ENCODE measurements around the gene TMEM203. TPM values are rescaled to one million over a fixed set of nuclear protein-coding genes. Genes with fewer than 3 reads are reported as not detected.
"Not testable (repeated sequence)": the region's sequence is repeated elsewhere in the genome, so short reads cannot be mapped to it uniquely, and the experiment has no call there.

The TMEM203 gene
- total RNA-seq, 2 donors from 2014 or later, result 34.0 to 39.5 TPM

DNA sequence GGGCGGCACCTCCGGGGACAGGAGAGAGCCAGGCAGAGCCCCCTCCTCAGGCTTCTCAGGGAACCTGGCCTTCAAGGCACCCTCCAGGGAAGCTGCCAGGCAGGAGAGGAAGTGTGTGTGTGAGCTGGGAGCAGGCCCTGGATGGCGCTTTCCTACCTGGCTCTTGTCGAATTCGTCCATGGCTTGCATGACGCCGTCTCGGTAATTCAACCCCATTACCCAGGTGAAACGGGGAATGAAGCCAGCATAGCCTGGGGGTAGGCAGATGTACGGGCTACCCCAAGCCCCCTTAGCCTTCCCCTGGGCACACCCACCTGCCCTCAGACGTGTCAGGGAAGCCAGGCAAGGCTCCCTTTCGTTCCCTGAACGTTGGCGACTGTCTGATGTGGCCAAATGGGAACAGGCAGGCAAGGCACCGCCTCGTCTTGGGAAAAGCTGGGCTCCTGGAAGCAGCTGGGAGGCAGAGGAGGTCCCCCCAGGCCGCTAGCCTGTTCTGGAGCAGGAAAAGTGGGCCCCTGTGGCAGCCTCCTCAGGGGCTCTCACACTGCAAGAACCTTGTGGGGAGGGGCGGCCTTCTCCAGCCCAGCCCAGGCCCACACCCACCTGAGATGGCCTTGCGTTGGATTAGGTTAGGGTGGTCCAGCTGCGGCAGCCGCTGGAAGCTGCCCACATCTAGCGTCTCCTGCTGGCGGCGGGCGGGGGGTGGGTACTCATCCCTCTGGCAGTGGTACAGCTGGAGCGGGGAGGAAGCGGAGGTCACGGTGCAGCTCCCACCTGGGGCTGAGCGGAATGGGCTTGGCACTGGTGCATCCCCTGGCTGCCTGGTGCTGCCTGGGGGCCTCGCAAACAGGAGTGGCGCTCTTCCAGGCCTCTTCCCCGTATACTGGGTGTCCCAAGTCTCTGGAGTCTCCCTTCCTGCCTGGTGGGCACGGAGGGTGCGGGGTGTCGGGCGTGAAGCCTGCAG lies 39.3 kb upstream of the TMEM203 start:
- peak overlapping the region; percentile 85 for H3K4me3 Mint-ChIP-seq
- peak overlapping the region; percentile 92 for H3K4me3 ChIP-seq (ENCODE audit: low read length)

GRCh38 chr9:137243626-137244485 lies 38.4 kb upstream of the TMEM203 start:
- Histone ChIP-seq H3K4me1 (ENCODE audit: control insufficient read depth, insufficient read depth, low read length) (peaks cover 17% of the 10 kb centered on the region), H3K9ac (ENCODE audit: extremely low read depth, low read length, poor library complexity, severe bottlenecking) (peak overlapping the region; percentile 8), H3K36me3 (ENCODE audit: control insufficient read depth, insufficient read depth, low read length) (peaks cover 24% of the 10 kb centered on the region), H3K27me3 (ENCODE audit: control insufficient read depth, insufficient read depth, low read length, poor library complexity, severe bottlenecking) (no peaks in the 10 kb centered on the region), H3K4me3 (ENCODE audit: low read length) (peak overlapping the region; percentile 92), H3K27ac (ENCODE audit: low read depth, low read length) (no peak overlapping the region), H3K9me3 (ENCODE audit: control insufficient read depth, low read length) (no peaks in the 10 kb centered on the region)
- H3K36me3 Mint-ChIP-seq (ENCODE audit: low read depth), result peaks cover 19% of the 10 kb centered on the region
- peak; percentile 14 for TF ChIP-seq CTCF (conservative IDR thresholded peaks at IDR 0.05)
- H3K9me3 Mint-ChIP-seq, result no peaks in the 10 kb centered on the region
- WGBS, 2 experiments (ENCODE audit: insufficient coverage in 1 of 2, insufficient read length in 1 of 2), result 65 to 88% methylated on average over 6 to 15 of the region's 15 CpGs
- peak; percentile 90 for DNase-seq
- peaks cover 2% of the 10 kb centered on the region for H3K27me3 Mint-ChIP-seq (ENCODE audit: insufficient read depth)
- peak overlapping the region; percentile 85 for H3K4me3 Mint-ChIP-seq
- H3K4me1 Mint-ChIP-seq, result peaks cover 38% of the 10 kb centered on the region
- H3K27ac Mint-ChIP-seq, result peak overlapping the region; percentile 70

More for the DNA sequence above, 39.3 kb upstream of the TMEM203 start:
- H3K36me3 Mint-ChIP-seq (ENCODE audit: low read depth), result peaks cover 19% of the 10 kb centered on the region
- H3K27me3 Mint-ChIP-seq (ENCODE audit: insufficient read depth), result peaks cover 4% of the 10 kb centered on the region
- no peaks in the 10 kb centered on the region for H3K9me3 Mint-ChIP-seq
- Histone ChIP-seq H3K27ac (ENCODE audit: low read depth, low read length) (no peak overlapping the region), H3K36me3 (ENCODE audit: control insufficient read depth, insufficient read depth, low read length) (peaks cover 22% of the 10 kb centered on the region), H3K9me3 (ENCODE audit: control insufficient read depth, low read length) (no peaks in the 10 kb centered on the region), H3K27me3 (ENCODE audit: control insufficient read depth, insufficient read depth, low read length, poor library complexity, severe bottlenecking) (no peaks in the 10 kb centered on the region), H3K4me1 (ENCODE audit: control insufficient read depth, insufficient read depth, low read length) (peaks cover 14% of the 10 kb centered on the region), H3K9ac (ENCODE audit: extremely low read depth, low read length, poor library complexity, severe bottlenecking) (no peak overlapping the region)
- H3K4me1 Mint-ChIP-seq, result peaks cover 37% of the 10 kb centered on the region
- peak overlapping the region; percentile 70 for H3K27ac Mint-ChIP-seq
- DNase-seq, result peak; percentile 76
- WGBS, 2 experiments (ENCODE audit: insufficient coverage in 1 of 2, insufficient read length in 1 of 2), result 77 to 82% methylated on average over 31 to 36 of the region's 36 CpGs
- TF ChIP-seq CTCF (conservative IDR thresholded peaks at IDR 0.05), result no peak

- H3K27me3 ChIP-seq (ENCODE audit: control insufficient read depth, insufficient read depth, low read length, poor library complexity, severe bottlenecking); H3K27me3 Mint-ChIP-seq (ENCODE audit: insufficient read depth); H3K27ac Mint-ChIP-seq; H3K9me3 ChIP-seq (ENCODE audit: control insufficient read depth, low read length); H3K27ac ChIP-seq (ENCODE audit: low read depth, low read length); DNase-seq; H3K9me3 Mint-ChIP-seq: not testable (repeated sequence)
- peak overlapping the region; percentile 92 for H3K4me3 ChIP-seq (ENCODE audit: low read length)
- 91 to 99% methylated on average over 11 to 17 of the region's 18 CpGs for WGBS, 2 experiments (ENCODE audit: insufficient coverage in 1 of 2, insufficient read length in 1 of 2)
- peak overlapping the region; percentile 92 for H3K9ac ChIP-seq (ENCODE audit: extremely low read depth, low read length, poor library complexity, severe bottlenecking)
- H3K4me3 Mint-ChIP-seq, result peak overlapping the region; percentile 85
- peaks cover 21% of the 10 kb centered on the region for H3K4me1 ChIP-seq (ENCODE audit: control insufficient read depth, insufficient read depth, low read length)
- peaks cover 39% of the 10 kb centered on the region for H3K4me1 Mint-ChIP-seq
- H3K36me3 Mint-ChIP-seq (ENCODE audit: low read depth), result peaks cover 19% of the 10 kb centered on the region
- H3K36me3 ChIP-seq (ENCODE audit: control insufficient read depth, insufficient read depth, low read length), result peaks cover 27% of the 10 kb centered on the region
Measured at GRCh38 chr9:137243266-137243625, 37.8 kb upstream of the TMEM203 start.
